ENCODE data around the gene ULK3. TPM values are rescaled to one million over a fixed set of nuclear protein-coding genes. Genes with fewer than 3 reads are reported as not detected.

Gene ULK3
- total and polyA plus RNA-seq, 2 experiments from 2014 or later, result 40.4 to 45.7 TPM

DNA sequence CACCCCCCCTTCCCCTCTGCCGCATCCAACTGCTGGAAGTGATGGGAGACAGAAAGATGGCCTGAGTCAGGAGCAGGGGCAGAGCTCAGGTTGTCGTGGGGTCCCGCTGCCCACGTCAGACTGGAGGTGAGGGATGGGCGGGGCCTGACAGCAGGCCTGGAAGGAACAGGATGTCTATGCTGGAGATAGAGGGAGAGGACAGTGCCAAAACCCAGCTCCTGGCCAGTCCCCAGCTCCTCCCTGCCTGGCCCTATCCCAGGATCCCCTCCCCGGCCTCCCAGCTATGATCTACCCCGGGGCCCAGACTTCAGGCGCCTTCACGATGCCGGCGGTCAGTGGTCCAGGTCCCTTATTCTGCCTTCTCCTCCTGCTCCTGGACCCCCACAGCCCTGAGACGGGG is 30.4 kb downstream of the ULK3 start, which contains the start of gene LMAN1L:
Gene LMAN1L, plus strand, starts transcription at position 303 of the 400 bp plus-strand sequence. Its CDS starts 20 bp downstream, at position 323.
- no peaks in the 10 kb centered on the region for H3K4me1 ChIP-seq (ENCODE audit: insufficient read depth)
- H3K36me3 ChIP-seq (replicated peaks; ENCODE audit: insufficient read depth, low read depth), result no peaks in the 10 kb centered on the region
- no peaks in the 10 kb centered on the region for H3K9me2 ChIP-seq (replicated peaks; ENCODE audit: insufficient read depth)
- H3K4me2 ChIP-seq, result no peak within 1 kb of the TSS
- no peak within 1 kb of the TSS for H3K4me3 ChIP-seq
- no peak within 1 kb of the TSS for H3K27ac ChIP-seq
- H2AFZ ChIP-seq, result no peak within 1 kb of the TSS
- no peaks in the 10 kb centered on the region for H4K20me1 ChIP-seq (ENCODE audit: insufficient read depth, poor library complexity, severe bottlenecking)
- WGBS (ENCODE audit: low lambda C conversion rate, missing lambda C conversion rate), result 84% methylated on average over 12 of the region's 12 CpGs
- H3K79me2 ChIP-seq, result no peaks in the 10 kb centered on the region
- TF ChIP-seq EZH2 (IDR thresholded peaks at IDR 0.05; ENCODE audit: borderline replicate concordance), result no peak
- no peak for TF ChIP-seq EZH2phosphoT487 (IDR thresholded peaks at IDR 0.05; ENCODE audit: low read depth, severe bottlenecking, unreplicated experiment)
- TF ChIP-seq, protein P1, sequence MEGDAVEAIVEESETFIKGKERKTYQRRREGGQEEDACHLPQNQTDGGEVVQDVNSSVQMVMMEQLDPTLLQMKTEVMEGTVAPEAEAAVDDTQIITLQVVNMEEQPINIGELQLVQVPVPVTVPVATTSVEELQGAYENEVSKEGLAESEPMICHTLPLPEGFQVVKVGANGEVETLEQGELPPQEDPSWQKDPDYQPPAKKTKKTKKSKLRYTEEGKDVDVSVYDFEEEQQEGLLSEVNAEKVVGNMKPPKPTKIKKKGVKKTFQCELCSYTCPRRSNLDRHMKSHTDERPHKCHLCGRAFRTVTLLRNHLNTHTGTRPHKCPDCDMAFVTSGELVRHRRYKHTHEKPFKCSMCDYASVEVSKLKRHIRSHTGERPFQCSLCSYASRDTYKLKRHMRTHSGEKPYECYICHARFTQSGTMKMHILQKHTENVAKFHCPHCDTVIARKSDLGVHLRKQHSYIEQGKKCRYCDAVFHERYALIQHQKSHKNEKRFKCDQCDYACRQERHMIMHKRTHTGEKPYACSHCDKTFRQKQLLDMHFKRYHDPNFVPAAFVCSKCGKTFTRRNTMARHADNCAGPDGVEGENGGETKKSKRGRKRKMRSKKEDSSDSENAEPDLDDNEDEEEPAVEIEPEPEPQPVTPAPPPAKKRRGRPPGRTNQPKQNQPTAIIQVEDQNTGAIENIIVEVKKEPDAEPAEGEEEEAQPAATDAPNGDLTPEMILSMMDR (IDR thresholded peaks at IDR 0.05; ENCODE audit: poor library complexity), result no peak
- H3K9me3 ChIP-seq (ENCODE audit: low read depth), result no peaks in the 10 kb centered on the region
- no peak for DNase-seq (ENCODE audit: low spot score)
- no peaks in the 10 kb centered on the region for H3K27me3 ChIP-seq

DNA sequence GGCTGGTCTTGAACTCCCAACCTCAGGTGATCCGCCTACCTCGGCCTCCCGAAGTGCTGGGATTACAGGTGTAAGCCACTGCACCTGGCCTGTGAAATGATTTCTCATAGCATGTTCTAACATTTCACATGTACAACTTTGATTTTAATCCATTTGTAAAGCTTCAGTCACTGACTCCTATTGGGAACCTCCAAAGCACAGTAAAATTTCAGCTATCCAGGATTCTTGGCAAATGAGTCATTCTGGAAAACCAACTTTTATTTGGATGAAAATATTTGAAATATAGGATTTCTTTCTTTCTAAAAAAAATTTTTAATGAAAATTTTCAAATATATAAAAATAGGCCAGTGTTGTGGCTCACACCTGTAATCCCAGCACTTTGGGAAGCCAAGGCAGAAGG is 33.0 kb downstream of the ULK3 start:
- Histone ChIP-seq H3K4me2 (no peak overlapping the region), H3K36me3 (replicated peaks; ENCODE audit: insufficient read depth, low read depth) (no peaks in the 10 kb centered on the region)
- TF ChIP-seq EZH2 (IDR thresholded peaks at IDR 0.05; ENCODE audit: borderline replicate concordance) (no peak), EZH2phosphoT487 (IDR thresholded peaks at IDR 0.05; ENCODE audit: low read depth, severe bottlenecking, unreplicated experiment) (no peak)
- TF ChIP-seq, protein P1 (IDR thresholded peaks at IDR 0.05; ENCODE audit: poor library complexity), result no peak

DNA sequence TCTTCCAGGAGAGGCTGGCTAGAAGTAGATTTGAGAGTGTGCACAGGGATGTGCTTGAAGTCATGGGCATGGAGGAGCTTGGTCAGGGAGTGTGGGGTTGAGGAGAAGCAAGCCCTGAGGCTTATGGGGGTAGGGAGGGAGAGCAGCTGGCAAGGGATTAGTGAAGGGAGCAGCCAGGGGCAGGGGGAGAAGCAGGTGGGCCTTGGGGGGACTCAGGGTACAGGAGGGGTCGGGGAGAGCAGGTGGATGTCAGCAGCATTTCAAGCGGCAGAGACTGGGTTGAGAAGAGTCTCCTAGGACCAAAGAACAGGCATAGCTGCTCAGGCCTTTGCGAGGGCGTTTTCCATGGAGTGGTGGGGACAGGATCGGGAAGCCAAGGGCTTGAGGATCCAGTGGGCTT is 33.7 kb downstream of the ULK3 start:
- no peaks in the 10 kb centered on the region for H3K27me3 ChIP-seq
- DNase-seq (ENCODE audit: low spot score), result no peak
- no peaks in the 10 kb centered on the region for H3K9me2 ChIP-seq (replicated peaks; ENCODE audit: insufficient read depth)
- H3K9me3 ChIP-seq (ENCODE audit: low read depth), result no peaks in the 10 kb centered on the region
- no peak overlapping the region for H3K4me2 ChIP-seq
- H3K4me3 ChIP-seq, result no peak overlapping the region
- H3K36me3 ChIP-seq (replicated peaks; ENCODE audit: insufficient read depth, low read depth), result no peaks in the 10 kb centered on the region
- H3K27ac ChIP-seq, result no peak overlapping the region
- WGBS (ENCODE audit: low lambda C conversion rate, missing lambda C conversion rate), result 75% methylated on average over 3 of the region's 5 CpGs
- no peaks in the 10 kb centered on the region for H3K79me2 ChIP-seq
- H4K20me1 ChIP-seq (ENCODE audit: insufficient read depth, poor library complexity, severe bottlenecking), result no peaks in the 10 kb centered on the region
- TF ChIP-seq, protein P1 (IDR thresholded peaks at IDR 0.05; ENCODE audit: poor library complexity), result no peak
- TF ChIP-seq EZH2phosphoT487 (IDR thresholded peaks at IDR 0.05; ENCODE audit: low read depth, severe bottlenecking, unreplicated experiment) (no peak), EZH2 (IDR thresholded peaks at IDR 0.05; ENCODE audit: borderline replicate concordance) (no peak)
- no peak overlapping the region for H2AFZ ChIP-seq
- no peaks in the 10 kb centered on the region for H3K4me1 ChIP-seq (ENCODE audit: insufficient read depth)

More for the DNA sequence above, 33.0 kb downstream of the ULK3 start:
- H3K4me3 ChIP-seq, result no peak overlapping the region
- no peaks in the 10 kb centered on the region for H3K9me2 ChIP-seq (replicated peaks; ENCODE audit: insufficient read depth)
- no peak overlapping the region for H3K27ac ChIP-seq
- no peak for DNase-seq (ENCODE audit: low spot score)
- no peaks in the 10 kb centered on the region for H3K4me1 ChIP-seq (ENCODE audit: insufficient read depth)
- H2AFZ ChIP-seq, result no peak overlapping the region
- 85% methylated on average over 3 of the region's 3 CpGs for WGBS (ENCODE audit: low lambda C conversion rate, missing lambda C conversion rate)
- no peaks in the 10 kb centered on the region for H3K27me3 ChIP-seq
- no peaks in the 10 kb centered on the region for H3K9me3 ChIP-seq (ENCODE audit: low read depth)
- H3K79me2 ChIP-seq, result no peaks in the 10 kb centered on the region
- H4K20me1 ChIP-seq (ENCODE audit: insufficient read depth, poor library complexity, severe bottlenecking), result no peaks in the 10 kb centered on the region

DNA sequence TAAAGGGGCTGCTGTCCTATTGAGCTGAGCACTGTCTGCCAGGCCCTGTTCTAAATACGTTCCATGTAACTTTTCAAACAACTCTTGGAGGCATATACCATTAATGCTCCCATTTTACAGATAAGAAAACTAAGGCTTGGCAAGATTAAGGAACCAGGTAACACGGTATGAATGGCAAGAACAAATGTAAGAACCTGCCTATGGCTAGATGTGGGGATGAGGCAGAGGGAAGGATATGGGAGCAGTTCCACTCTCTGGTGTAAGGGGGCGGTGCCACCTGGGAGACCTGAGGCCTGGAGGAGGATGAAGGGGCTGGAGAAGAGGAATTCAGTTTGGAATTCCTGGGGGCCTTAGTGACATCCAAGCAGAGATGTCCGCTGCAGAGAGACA is 34.1 kb downstream of the ULK3 start:
- no peak overlapping the region for H3K27ac ChIP-seq
- TF ChIP-seq, protein P1 (IDR thresholded peaks at IDR 0.05; ENCODE audit: poor library complexity), result no peak
- TF ChIP-seq EZH2phosphoT487 (IDR thresholded peaks at IDR 0.05; ENCODE audit: low read depth, severe bottlenecking, unreplicated experiment) (no peak), EZH2 (IDR thresholded peaks at IDR 0.05; ENCODE audit: borderline replicate concordance) (no peak)
- WGBS (ENCODE audit: low lambda C conversion rate, missing lambda C conversion rate), result 69% methylated on average over 4 of the region's 4 CpGs
- H3K36me3 ChIP-seq (replicated peaks; ENCODE audit: insufficient read depth, low read depth), result no peaks in the 10 kb centered on the region
- no peaks in the 10 kb centered on the region for H3K79me2 ChIP-seq
- no peaks in the 10 kb centered on the region for H3K9me3 ChIP-seq (ENCODE audit: low read depth)
- no peak overlapping the region for H3K4me3 ChIP-seq
- no peak overlapping the region for H2AFZ ChIP-seq
- H3K4me1 ChIP-seq (ENCODE audit: insufficient read depth), result no peaks in the 10 kb centered on the region
- no peaks in the 10 kb centered on the region for H3K9me2 ChIP-seq (replicated peaks; ENCODE audit: insufficient read depth)
- H3K27me3 ChIP-seq, result no peaks in the 10 kb centered on the region
- H4K20me1 ChIP-seq (ENCODE audit: insufficient read depth, poor library complexity, severe bottlenecking), result no peaks in the 10 kb centered on the region
- no peak overlapping the region for H3K4me2 ChIP-seq
- DNase-seq (ENCODE audit: low spot score), result no peak

Measured in hepatocyte (in vitro differentiated cells).